GM13976 (cell line): ENCODE measurements around the gene ABCC12.

Source experiments
- DNase-seq: peaks from one replicate; pipeline ENCODE4 v3.0.0; 2012; ENCODE audit warnings: low spot score
- CTCF ChIP-seq: IDR thresholded peaks from 2 replicates; pipeline ENCODE4 v1.5.1; 2012; ENCODE audit warnings: borderline replicate concordance, mild to moderate bottlenecking; ENCODE audit not compliant: insufficient read depth; ENCODE audit errors: extremely low read depth, missing control alignments, control extremely low read depth
- in situ Hi-C: fragments of 300-500 bp; cut with MboI; formaldehyde crosslinking; loops from one replicate; pipeline ENCODE4 v1.12.0; 2022; ENCODE audit warnings: low sequenced_read_pairs, mixed read lengths, inconsistent platforms; ENCODE audit not compliant: unreplicated experiment

ABCC12 gene

GRCh38 chr16:48117217-48118105 is 38.3 kb downstream of the ABCC12 start:
- peak; percentile 74 for TF ChIP-seq CTCF
- peak; percentile 89 for DNase-seq
- in situ Hi-C loops = no loop called here

GRCh38 chr16:48115299-48115698 is 40.5 kb downstream of the ABCC12 start:
- in situ Hi-C loops = no loop called here
- TF ChIP-seq CTCF = no peak
- no peak for DNase-seq

GRCh38 chr16:48114410-48114809 is 41.4 kb downstream of the ABCC12 start:
- no peak for TF ChIP-seq CTCF
- in situ Hi-C loops = no loop called here
- no peak for DNase-seq

- TF ChIP-seq CTCF = no peak
- in situ Hi-C loops = no loop called here
- DNase-seq = no peak
These were observed 42.3 kb downstream of the ABCC12 start for GRCh38 chr16:48113471-48113870.

- no peak for DNase-seq
- in situ Hi-C loops = no loop called here
- TF ChIP-seq CTCF = no peak
These were observed 42.8 kb downstream of the ABCC12 start for GRCh38 chr16:48113001-48113400.

- no peak for DNase-seq
- in situ Hi-C loops = no loop called here
- TF ChIP-seq CTCF = no peak
These were observed 43.2 kb downstream of the ABCC12 start for GRCh38 chr16:48112600-48112999.

- in situ Hi-C loops = no loop called here
- no peak for DNase-seq
- no peak for TF ChIP-seq CTCF
These were observed 44.8 kb downstream of the ABCC12 start for GRCh38 chr16:48110982-48111381.
